Right renal cortex interstitium (tissue), 3 donors: Measurements from ENCODE around the gene RNF17. TPM values are rescaled to one million over a fixed set of nuclear protein-coding genes. Genes with fewer than 3 reads are reported as not detected.
"Not testable (repeated sequence)": the region's sequence is repeated elsewhere in the genome, so short reads cannot be mapped to it uniquely, and the experiment has no call there.

Source experiments
- DNase-seq, 3 donors: peaks; one replicate each; pipeline ENCODE4 v3.0.0-alpha.2; 2013; ENCODE audit warnings: low read depth in 3 of 3, low spot score in 2 of 3
- polyA plus RNA-seq, 3 donors: library from polyadenylated mRNA; unstranded; fragments of 120-200 nt; gene quantifications; one replicate each; pipeline ENCODE4 v1.2.1, GENCODE V29; 2013; ENCODE audit not compliant: insufficient read length in 3 of 3

RNF17 gene, protein sequence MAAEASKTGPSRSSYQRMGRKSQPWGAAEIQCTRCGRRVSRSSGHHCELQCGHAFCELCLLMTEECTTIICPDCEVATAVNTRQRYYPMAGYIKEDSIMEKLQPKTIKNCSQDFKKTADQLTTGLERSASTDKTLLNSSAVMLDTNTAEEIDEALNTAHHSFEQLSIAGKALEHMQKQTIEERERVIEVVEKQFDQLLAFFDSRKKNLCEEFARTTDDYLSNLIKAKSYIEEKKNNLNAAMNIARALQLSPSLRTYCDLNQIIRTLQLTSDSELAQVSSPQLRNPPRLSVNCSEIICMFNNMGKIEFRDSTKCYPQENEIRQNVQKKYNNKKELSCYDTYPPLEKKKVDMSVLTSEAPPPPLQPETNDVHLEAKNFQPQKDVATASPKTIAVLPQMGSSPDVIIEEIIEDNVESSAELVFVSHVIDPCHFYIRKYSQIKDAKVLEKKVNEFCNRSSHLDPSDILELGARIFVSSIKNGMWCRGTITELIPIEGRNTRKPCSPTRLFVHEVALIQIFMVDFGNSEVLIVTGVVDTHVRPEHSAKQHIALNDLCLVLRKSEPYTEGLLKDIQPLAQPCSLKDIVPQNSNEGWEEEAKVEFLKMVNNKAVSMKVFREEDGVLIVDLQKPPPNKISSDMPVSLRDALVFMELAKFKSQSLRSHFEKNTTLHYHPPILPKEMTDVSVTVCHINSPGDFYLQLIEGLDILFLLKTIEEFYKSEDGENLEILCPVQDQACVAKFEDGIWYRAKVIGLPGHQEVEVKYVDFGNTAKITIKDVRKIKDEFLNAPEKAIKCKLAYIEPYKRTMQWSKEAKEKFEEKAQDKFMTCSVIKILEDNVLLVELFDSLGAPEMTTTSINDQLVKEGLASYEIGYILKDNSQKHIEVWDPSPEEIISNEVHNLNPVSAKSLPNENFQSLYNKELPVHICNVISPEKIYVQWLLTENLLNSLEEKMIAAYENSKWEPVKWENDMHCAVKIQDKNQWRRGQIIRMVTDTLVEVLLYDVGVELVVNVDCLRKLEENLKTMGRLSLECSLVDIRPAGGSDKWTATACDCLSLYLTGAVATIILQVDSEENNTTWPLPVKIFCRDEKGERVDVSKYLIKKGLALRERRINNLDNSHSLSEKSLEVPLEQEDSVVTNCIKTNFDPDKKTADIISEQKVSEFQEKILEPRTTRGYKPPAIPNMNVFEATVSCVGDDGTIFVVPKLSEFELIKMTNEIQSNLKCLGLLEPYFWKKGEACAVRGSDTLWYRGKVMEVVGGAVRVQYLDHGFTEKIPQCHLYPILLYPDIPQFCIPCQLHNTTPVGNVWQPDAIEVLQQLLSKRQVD (N-terminal part only)
- under 1 TPM in 2 of 3 donors, not detected in 1; 0.18 to 0.71 TPM for polyA plus RNA-seq

GRCh38 chr13:24763596-24764275 lies at the start of gene RNF17:
TSS of gene RNF17 (plus strand) at chr13:24764169. CDS start at chr13:24764204, 35 bp downstream.
- DNase-seq, result no peak

DNA sequence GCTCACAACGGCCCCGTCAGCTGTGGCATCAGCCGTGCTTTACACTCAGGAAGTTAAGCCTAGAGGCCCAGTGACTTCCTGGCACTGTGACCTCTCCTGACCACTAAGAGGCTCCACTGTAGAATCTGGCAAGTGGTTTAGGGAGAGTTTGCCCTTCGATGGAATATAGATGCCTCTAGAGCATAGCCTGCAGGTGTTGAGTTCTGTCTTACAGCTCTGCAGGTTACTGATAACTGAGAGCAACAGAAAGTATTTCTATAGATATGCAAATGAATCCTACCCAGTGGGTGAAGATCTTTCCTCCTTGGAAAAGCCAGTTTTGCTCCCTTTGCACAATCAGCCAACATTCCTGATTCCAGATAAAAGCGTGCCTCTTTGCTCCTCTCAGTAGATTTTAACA lies 48.0 kb upstream of the RNF17 start:
- no peak for DNase-seq

GRCh38 chr13:24716446-24716845 lies 47.5 kb upstream of the RNF17 start:
- no peak for DNase-seq

- DNase-seq, result no peak
These were observed 46.8 kb upstream of the RNF17 start for GRCh38 chr13:24717217-24717616.

GRCh38 chr13:24718192-24718965 lies 45.6 kb upstream of the RNF17 start:
- DNase-seq, result no peak

GRCh38 chr13:24719139-24719538 lies 44.8 kb upstream of the RNF17 start:
- DNase-seq, result no peak

- no peak for DNase-seq
These were observed 40.8 kb upstream of the RNF17 start for GRCh38 chr13:24723206-24723605.

- no peak for DNase-seq
These were observed 39.3 kb upstream of the RNF17 start for GRCh38 chr13:24724714-24725113.

GRCh38 chr13:24725379-24725778 lies 38.6 kb upstream of the RNF17 start:
- DNase-seq, result no peak

GRCh38 chr13:24727731-24728601 lies 36.0 kb upstream of the RNF17 start:
- DNase-seq, result no peak

- not testable (repeated sequence) for DNase-seq
These were observed 32.9 kb upstream of the RNF17 start for GRCh38 chr13:24730873-24731567.

- no peak for DNase-seq
These were observed 29.0 kb upstream of the RNF17 start for GRCh38 chr13:24734950-24735349.

DNA sequence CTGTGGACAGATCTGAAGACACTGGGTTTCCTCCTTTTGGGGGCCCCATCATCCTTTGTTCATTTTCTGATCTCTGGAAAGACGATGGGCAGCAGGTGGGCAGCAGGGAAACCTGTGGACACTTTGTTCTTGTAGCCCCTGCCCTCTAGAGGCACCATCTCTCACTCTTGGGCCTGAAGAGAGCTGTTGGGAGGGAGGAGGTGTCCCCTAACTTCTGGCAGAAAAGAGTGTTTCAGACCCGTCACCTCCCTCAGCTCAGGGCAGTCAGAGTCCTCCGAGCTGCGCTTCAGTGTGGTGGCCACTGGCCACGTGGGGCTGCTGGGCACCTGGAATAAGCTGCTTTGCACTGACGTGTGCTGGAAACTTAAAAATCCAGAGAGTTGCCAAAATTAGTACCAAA lies 26.9 kb upstream of the RNF17 start:
- no peak for DNase-seq

DNA sequence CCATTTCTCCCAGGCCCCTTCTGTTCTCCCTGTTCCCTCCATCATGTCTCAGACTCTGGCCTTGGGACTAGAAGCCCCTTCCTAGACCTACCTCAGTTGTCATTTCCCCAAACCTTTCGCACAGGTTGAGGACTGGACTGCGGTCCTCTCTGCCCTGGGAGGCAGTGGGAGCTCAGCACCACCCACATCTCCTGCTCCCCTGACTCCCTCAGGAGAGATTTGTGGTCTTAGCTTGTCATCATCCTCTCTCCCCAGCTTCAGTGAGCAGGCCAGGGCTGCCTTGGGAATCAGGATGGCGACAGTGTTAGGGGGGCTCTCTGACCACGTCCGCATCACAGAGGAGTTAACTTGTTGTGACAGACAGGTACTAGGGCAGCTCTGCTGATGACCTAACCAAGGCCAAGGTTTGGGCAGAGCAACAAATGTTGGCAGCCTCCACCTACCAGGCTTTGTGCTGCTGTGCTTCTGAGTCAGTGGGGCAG lies 25.6 kb upstream of the RNF17 start:
- no peak for DNase-seq

- no peak for DNase-seq
These were observed 23.7 kb upstream of the RNF17 start for GRCh38 chr13:24740014-24740890.

DNA sequence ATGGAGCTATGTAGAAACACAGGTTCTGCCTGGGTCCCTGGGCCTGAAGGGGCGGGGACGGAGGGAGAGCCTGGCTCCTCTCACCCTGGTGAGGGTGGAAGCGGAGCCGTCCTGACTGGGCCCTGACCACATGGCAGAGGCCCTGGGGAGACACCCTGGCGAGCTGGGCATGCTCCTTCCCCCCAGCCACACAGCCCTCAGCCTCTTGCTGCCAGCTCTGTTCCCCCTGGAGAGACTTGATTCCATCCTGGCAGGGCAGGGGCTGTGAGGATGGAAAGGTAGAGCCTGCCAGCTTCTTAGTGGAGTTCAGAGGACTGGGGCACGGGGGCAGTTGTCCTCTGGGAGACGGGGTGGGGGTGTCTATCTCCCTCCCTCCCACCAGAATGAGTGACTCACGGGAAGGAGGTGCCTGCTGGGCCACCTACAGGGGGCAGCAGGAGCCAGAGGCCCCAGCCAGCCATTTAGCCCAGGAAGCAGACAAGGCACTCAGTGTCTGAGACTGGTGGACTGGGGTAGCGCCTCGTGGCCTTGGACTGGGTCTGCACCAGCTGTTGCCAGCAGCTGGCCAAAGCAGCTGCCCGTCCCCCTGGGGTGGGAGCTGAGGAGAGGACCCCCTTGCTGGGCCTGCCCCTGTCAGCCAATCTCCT lies 22.8 kb upstream of the RNF17 start:
- no peak for DNase-seq
